ENCODE data around the gene CHST3. TPM values are rescaled to one million over a fixed set of nuclear protein-coding genes. Genes with fewer than 3 reads are reported as not detected.
A peak's percentile ranks its signal among the peaks of the same experiment; 100 is the strongest.

Gene CHST3
- total RNA-seq, 1 donor from 2014 or later, result 26.0 TPM

- DNase-seq (ENCODE audit: extremely low spot score in 2 of 2), result no peak
- Histone ChIP-seq H3K9me3 (no peaks in the 10 kb centered on the region), H3K27me3 (no peaks in the 10 kb centered on the region), H3K4me1 (peaks cover 52% of the 10 kb centered on the region), H3K4me3 (no peak overlapping the region), H3K36me3 (peaks cover 0 to 18% of the 10 kb centered on the region in 2 donors), H3K27ac (peak overlapping the region; percentile 38)
- intact Hi-C loops (cut with DNase I), result no loop called here
- TF ChIP-seq POLR2A (IDR thresholded peaks at IDR 0.05), result no peak
- TF ChIP-seq, protein P1, sequence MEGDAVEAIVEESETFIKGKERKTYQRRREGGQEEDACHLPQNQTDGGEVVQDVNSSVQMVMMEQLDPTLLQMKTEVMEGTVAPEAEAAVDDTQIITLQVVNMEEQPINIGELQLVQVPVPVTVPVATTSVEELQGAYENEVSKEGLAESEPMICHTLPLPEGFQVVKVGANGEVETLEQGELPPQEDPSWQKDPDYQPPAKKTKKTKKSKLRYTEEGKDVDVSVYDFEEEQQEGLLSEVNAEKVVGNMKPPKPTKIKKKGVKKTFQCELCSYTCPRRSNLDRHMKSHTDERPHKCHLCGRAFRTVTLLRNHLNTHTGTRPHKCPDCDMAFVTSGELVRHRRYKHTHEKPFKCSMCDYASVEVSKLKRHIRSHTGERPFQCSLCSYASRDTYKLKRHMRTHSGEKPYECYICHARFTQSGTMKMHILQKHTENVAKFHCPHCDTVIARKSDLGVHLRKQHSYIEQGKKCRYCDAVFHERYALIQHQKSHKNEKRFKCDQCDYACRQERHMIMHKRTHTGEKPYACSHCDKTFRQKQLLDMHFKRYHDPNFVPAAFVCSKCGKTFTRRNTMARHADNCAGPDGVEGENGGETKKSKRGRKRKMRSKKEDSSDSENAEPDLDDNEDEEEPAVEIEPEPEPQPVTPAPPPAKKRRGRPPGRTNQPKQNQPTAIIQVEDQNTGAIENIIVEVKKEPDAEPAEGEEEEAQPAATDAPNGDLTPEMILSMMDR (IDR thresholded peaks at IDR 0.05), result no peak
- TF ChIP-seq POLR2AphosphoS5 (IDR thresholded peaks at IDR 0.05; ENCODE audit: insufficient read depth in 1 of 2, low read depth in 1 of 2), result no peak
These were observed 41.8 kb downstream of the CHST3 start for GRCh38 chr10:72006026-72006425.

DNA sequence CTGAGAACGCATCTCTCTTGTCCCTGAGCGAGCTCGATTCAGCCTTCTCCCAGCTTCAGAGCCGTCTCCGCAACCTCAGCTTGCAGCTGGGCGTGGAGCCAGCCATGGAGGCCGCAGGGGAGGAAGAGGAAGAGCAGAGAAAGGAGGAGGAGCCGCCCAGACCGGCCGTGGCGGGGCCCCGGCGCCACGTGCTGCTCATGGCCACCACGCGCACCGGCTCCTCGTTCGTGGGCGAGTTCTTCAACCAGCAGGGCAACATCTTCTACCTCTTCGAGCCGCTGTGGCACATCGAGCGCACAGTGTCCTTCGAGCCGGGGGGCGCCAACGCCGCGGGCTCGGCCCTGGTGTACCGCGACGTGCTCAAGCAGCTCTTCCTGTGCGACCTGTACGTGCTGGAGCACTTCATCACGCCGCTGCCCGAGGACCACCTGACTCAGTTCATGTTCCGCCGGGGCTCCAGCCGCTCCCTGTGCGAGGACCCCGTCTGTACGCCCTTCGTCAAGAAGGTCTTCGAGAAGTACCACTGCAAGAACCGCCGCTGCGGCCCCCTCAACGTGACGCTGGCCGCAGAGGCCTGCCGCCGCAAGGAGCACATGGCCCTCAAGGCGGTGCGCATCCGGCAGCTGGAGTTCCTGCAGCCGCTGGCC is 43.2 kb downstream of the CHST3 start:
- Histone ChIP-seq H3K36me3 (peaks cover 0 to 18% of the 10 kb centered on the region in 2 donors), H3K27me3 (no peaks in the 10 kb centered on the region), H3K4me3 (no peak overlapping the region), H3K27ac (peak overlapping the region; percentile 89), H3K4me1 (peaks cover 61% of the 10 kb centered on the region), H3K9me3 (no peaks in the 10 kb centered on the region)
- TF ChIP-seq POLR2A (IDR thresholded peaks at IDR 0.05) (no peak), POLR2AphosphoS5 (IDR thresholded peaks at IDR 0.05; ENCODE audit: insufficient read depth in 1 of 2, low read depth in 1 of 2) (peak in 1 of 2 donors; percentile 15)
- peak in 1 of 2 donors; percentile 87 for DNase-seq (ENCODE audit: extremely low spot score in 2 of 2)
- intact Hi-C loops (cut with DNase I), result no loop called here

DNA sequence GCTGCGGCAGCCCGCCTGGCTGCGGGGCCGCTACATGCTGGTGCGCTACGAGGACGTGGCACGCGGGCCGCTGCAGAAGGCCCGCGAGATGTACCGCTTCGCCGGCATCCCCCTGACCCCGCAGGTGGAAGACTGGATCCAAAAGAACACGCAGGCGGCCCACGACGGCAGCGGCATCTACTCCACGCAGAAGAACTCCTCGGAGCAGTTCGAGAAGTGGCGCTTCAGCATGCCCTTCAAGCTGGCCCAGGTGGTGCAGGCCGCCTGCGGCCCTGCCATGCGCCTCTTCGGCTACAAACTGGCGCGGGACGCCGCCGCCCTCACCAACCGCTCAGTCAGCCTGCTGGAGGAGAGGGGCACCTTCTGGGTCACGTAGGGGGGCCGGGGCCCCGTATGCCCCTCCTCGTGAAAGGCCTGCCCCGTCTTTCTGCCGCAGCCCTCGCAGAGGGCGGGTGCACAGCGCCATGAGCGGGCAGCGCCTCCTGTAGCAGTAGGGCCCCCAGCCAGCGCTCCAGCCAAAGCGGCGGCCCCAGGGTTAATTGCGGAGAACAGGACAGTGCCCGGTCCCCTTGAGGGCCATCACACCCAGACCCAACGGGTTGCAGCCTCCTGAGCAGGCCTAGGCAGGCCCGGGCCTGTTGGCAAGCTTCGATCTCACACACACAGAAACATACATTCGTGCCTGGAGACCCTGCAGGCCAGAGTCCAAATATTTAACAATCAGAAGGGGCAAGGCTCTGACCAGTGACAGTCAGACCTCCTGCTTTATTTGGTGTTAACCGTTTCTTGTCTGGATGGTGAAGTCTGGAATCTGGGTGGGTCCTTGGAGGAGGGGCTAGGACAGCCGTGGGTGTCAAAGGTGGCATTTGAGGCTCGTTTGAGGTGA is 44.1 kb downstream of the CHST3 start:
- Histone ChIP-seq H3K27me3 (no peaks in the 10 kb centered on the region), H3K27ac (peak overlapping the region; percentile 89), H3K36me3 (peaks cover 0 to 18% of the 10 kb centered on the region in 2 donors), H3K9me3 (no peaks in the 10 kb centered on the region), H3K4me1 (peaks cover 63% of the 10 kb centered on the region), H3K4me3 (no peak overlapping the region)
- DNase-seq (ENCODE audit: extremely low spot score in 2 of 2), result peak in 1 of 2 donors; percentile 93
- no peak for TF ChIP-seq POLR2AphosphoS5 (IDR thresholded peaks at IDR 0.05; ENCODE audit: insufficient read depth in 1 of 2, low read depth in 1 of 2)
- no peak for TF ChIP-seq POLR2A (IDR thresholded peaks at IDR 0.05)
- TF ChIP-seq, protein P1 (IDR thresholded peaks at IDR 0.05), result no peak
- intact Hi-C loops (cut with DNase I), result no loop called here

DNA sequence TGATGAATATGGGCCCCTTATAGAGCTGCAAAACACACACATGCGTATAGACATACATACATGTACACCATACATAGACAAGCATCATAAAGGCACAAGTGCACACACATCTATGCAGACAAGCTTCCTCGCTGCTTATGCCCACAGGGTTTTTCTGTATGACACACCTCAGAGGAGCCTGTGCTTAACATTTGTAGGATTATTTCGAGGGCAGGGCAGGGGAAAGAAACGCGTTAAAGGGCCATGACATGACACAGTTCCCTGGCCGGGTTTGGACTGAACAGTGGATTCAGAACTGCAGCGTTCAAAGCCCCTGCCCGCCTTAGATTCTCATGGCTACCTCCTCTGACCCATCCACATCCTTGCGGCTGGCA is 44.8 kb downstream of the CHST3 start:
- Histone ChIP-seq H3K4me1 (peaks cover 63% of the 10 kb centered on the region), H3K4me3 (no peak overlapping the region)
- intact Hi-C loops (cut with DNase I), result no loop called here

More for the DNA sequence above, 44.8 kb downstream of the CHST3 start:
- H3K9me3 ChIP-seq, result no peaks in the 10 kb centered on the region
- TF ChIP-seq POLR2AphosphoS5 (IDR thresholded peaks at IDR 0.05; ENCODE audit: insufficient read depth in 1 of 2, low read depth in 1 of 2), result no peak
- no peak for TF ChIP-seq POLR2A (IDR thresholded peaks at IDR 0.05)
- TF ChIP-seq, protein P1 (IDR thresholded peaks at IDR 0.05), result no peak
- H3K27ac ChIP-seq, result peak overlapping the region; percentile 89
- no peaks in the 10 kb centered on the region for H3K27me3 ChIP-seq
- peak in 1 of 2 donors; percentile 95 for DNase-seq (ENCODE audit: extremely low spot score in 2 of 2)
- H3K36me3 ChIP-seq, result peaks cover 0 to 18% of the 10 kb centered on the region in 2 donors
